LoVo (cell line): Measurements from ENCODE around the gene PCNX3.

Experiments used
- DNase-seq: peaks from one replicate; pipeline ENCODE4 v3.0.0-alpha.2; 2016; ENCODE audit warnings: low spot score

The PCNX3 gene

GRCh38 chr11:65580756-65581155 is 34.8 kb upstream of the PCNX3 start:
- DNase-seq = no peak

GRCh38 chr11:65581928-65582327 is 33.6 kb upstream of the PCNX3 start:
- no peak for DNase-seq

- no peak for DNase-seq
Observed at GRCh38 chr11:65583589-65583988, 32.0 kb upstream of the PCNX3 start.

GRCh38 chr11:65584106-65584505 is 31.5 kb upstream of the PCNX3 start:
- DNase-seq = no peak

- DNase-seq = no peak
Observed at GRCh38 chr11:65584723-65585171, 30.8 kb upstream of the PCNX3 start.

GRCh38 chr11:65585396-65586246 is 30.0 kb upstream of the PCNX3 start:
- DNase-seq = no peak

- DNase-seq = no peak
Observed at GRCh38 chr11:65586247-65586630, 29.3 kb upstream of the PCNX3 start.

- no peak for DNase-seq
Observed at GRCh38 chr11:65586676-65587075, 28.9 kb upstream of the PCNX3 start.

- no peak for DNase-seq
Observed at GRCh38 chr11:65588199-65589054, 27.1 kb upstream of the PCNX3 start.

GRCh38 chr11:65589444-65590239 is 25.9 kb upstream of the PCNX3 start:
- no peak for DNase-seq

- no peak for DNase-seq
Observed at GRCh38 chr11:65590240-65590738, 25.3 kb upstream of the PCNX3 start.

- DNase-seq = no peak
Observed at GRCh38 chr11:65591939-65592857, 23.4 kb upstream of the PCNX3 start.

- DNase-seq = no peak
Observed at GRCh38 chr11:65592858-65593517, 22.6 kb upstream of the PCNX3 start.

- no peak for DNase-seq
Observed at GRCh38 chr11:65593518-65594414, 21.8 kb upstream of the PCNX3 start.

- no peak for DNase-seq
Observed at GRCh38 chr11:65595131-65595530, 20.4 kb upstream of the PCNX3 start.

GRCh38 chr11:65595543-65596281 is 19.9 kb upstream of the PCNX3 start, which contains the start of gene KCNK7:
Gene KCNK7, minus strand, starts transcription at chr11:65595800. Its CDS starts 28 bp downstream, at chr11:65595772.
- no peak for DNase-seq

- no peak for DNase-seq
Observed at GRCh38 chr11:65596520-65596919, 19.1 kb upstream of the PCNX3 start.

- DNase-seq = no peak
Observed at GRCh38 chr11:65598258-65598699, 17.3 kb upstream of the PCNX3 start.
